ENCODE data around the gene AKT2. TPM values are rescaled to one million over a fixed set of nuclear protein-coding genes. Genes with fewer than 3 reads are reported as not detected.

Gene AKT2
- total and polyA plus RNA-seq, 2 of the 8 experiments (the other 6 are each of a cell fraction or from before 2014, with no cell fraction given): 151 to 183 TPM

- Histone ChIP-seq H3K9me3 (ENCODE audit: insufficient read depth in 2 of 2, low read depth in 1 of 2, low read length in 1 of 2) (no peaks in the 10 kb centered on the region), H3K79me1 (ENCODE audit: low read depth, low read length) (no peaks in the 10 kb centered on the region), H4K20me1 (replicated peaks in 1 of 2; ENCODE audit: control insufficient read depth in 1 of 2, insufficient read depth in 2 of 2, low read length in 2 of 2) (no peaks in the 10 kb centered on the region), H3K18ac (ENCODE audit: extremely low read depth, low read length) (no peak overlapping the region), H3K4me3 (ENCODE audit: extremely low read depth in 1 of 4, insufficient read depth in 2 of 4, low read depth in 3 of 4, low read length in 4 of 4) (no peak overlapping the region), H3K23me2 (ENCODE audit: low read depth, low read length) (no peaks in the 10 kb centered on the region), H3K4me1 (replicated peaks in 1 of 4; ENCODE audit: control insufficient read depth in 3 of 4, insufficient read depth in 4 of 4, low read length in 3 of 4) (no peaks in the 10 kb centered on the region), H4K5ac (ENCODE audit: insufficient read length, low read depth, low read length) (no peak overlapping the region), H3K9ac (replicated peaks in 1 of 4; ENCODE audit: extremely low read depth in 1 of 4, low read depth in 3 of 4, low read length in 3 of 4) (no peak overlapping the region), H4K91ac (replicated peaks; ENCODE audit: insufficient read length, low read length) (no peak overlapping the region), H3K4me2 (ENCODE audit: insufficient read depth in 1 of 2, low read depth in 2 of 2, low read length in 2 of 2) (no peak overlapping the region), H3K36me3 (ENCODE audit: control insufficient read depth in 2 of 4, insufficient read depth in 4 of 4, low read length in 3 of 4) (no peaks in the 10 kb centered on the region; a peak in 2 of 8 replicates), H3K4ac (replicated peaks; ENCODE audit: insufficient read length, low read depth, low read length) (no peak overlapping the region), H2AK5ac (ENCODE audit: low read depth, low read length) (no peak overlapping the region), H2BK15ac (ENCODE audit: low read length) (no peak overlapping the region), H4K8ac (ENCODE audit: extremely low read depth, insufficient read depth, low read length) (no peak overlapping the region), H2BK12ac (ENCODE audit: low read depth, low read length) (no peak overlapping the region), H2BK20ac (ENCODE audit: low read length) (no peak overlapping the region), H2BK120ac (replicated peaks; ENCODE audit: low read depth, low read length) (no peak overlapping the region), H2BK5ac (ENCODE audit: low read depth, low read length) (no peak overlapping the region), H3K79me2 (ENCODE audit: control insufficient read depth in 1 of 2, insufficient read depth in 2 of 2, low read length in 2 of 2) (no peaks in the 10 kb centered on the region), H3K56ac (replicated peaks; ENCODE audit: insufficient read length, low read depth, low read length) (no peak overlapping the region), H3K23ac (ENCODE audit: insufficient read length) (no peak overlapping the region), H2AFZ (ENCODE audit: low read length) (no peak overlapping the region), H3K27me3 (replicated peaks in 1 of 4; ENCODE audit: control insufficient read depth in 3 of 4, extremely low read depth in 1 of 4, insufficient read depth in 3 of 4, low read length in 3 of 4) (no peaks in the 10 kb centered on the region), H3K27ac (ENCODE audit: low read depth, low read length) (no peak overlapping the region; the same call in 1 of the 2 replicates), H3K14ac (ENCODE audit: insufficient read length) (no peak overlapping the region)
- CTCF ChIA-PET (ENCODE audit: partially characterized antibody): interaction anchor here (1.0 to 3.0 kb wide), 2 partner anchors 8 to 11 kb away, joined by 3 to 14 read pairs; no protein-coding TSS in a partner anchor
- no peak for DNase-seq (ENCODE audit: low read depth in 1 of 2, low spot score in 2 of 2)
- FAIRE-seq: no peak
- POLR2A ChIA-PET (ENCODE audit: partially characterized antibody): interaction anchor here (0.6 to 1.7 kb wide), 4 partner anchors 8 to 77 kb away, joined by 3 to 5 read pairs (median 4); no protein-coding TSS in a partner anchor
- WGBS, 2 experiments (ENCODE audit: extremely low coverage in 1 of 2, insufficient coverage in 1 of 2, insufficient read length in 1 of 2, insufficient replicate concordance in 2 of 2, low coverage in 1 of 2, low lambda C conversion rate in 2 of 2, missing lambda C conversion rate in 1 of 2): 91% methylated on average over 5 of the region's 5 CpGs; no CpG with 5 or more reads in 1 of the 2 experiments
- TF ChIP-seq ATF3 (IDR thresholded peaks at IDR 0.05; ENCODE audit: insufficient read depth, low read depth, low read length) (no peak), ZNF274 (IDR thresholded peaks at IDR 0.05; ENCODE audit: borderline replicate concordance, extremely low read depth, low read length) (no peak), CREB1 (IDR thresholded peaks at IDR 0.05) (no peak), POLR2A (IDR thresholded peaks at IDR 0.05; ENCODE audit: control extremely low read depth in 1 of 2, low read depth in 2 of 2, low read length in 2 of 2) (no peak), JUN (IDR thresholded peaks at IDR 0.05; ENCODE audit: low read depth, low read length) (no peak), EGR1 (IDR thresholded peaks at IDR 0.05; ENCODE audit: borderline replicate concordance, low read depth, low read length) (no peak), TCF12 (IDR thresholded peaks at IDR 0.05; ENCODE audit: low read depth, low read length) (no peak), BACH1 (IDR thresholded peaks at IDR 0.05; ENCODE audit: low read length) (no peak), GABPA (IDR thresholded peaks at IDR 0.05; ENCODE audit: borderline replicate concordance, insufficient read depth, low read length) (no peak), RFX5 (IDR thresholded peaks at IDR 0.05; ENCODE audit: borderline replicate concordance, low read depth, low read length) (no peak), ASH2L (IDR thresholded peaks at IDR 0.05; ENCODE audit: low read length) (no peak), SIRT6 (IDR thresholded peaks at IDR 0.05; ENCODE audit: low read length) (no peak)
Measured at GRCh38 chr19:40315812-40316470, 30.8 kb upstream of the AKT2 start.

All from H1 (cell line).